Upper lobe of left lung (tissue), 6 donors: Measurements from ENCODE around the gene TEX22. TPM values are rescaled to one million over a fixed set of nuclear protein-coding genes. Genes with fewer than 3 reads are reported as not detected.

Experiments used
- ATAC-seq, 2 donors: fragments of 200-7000 bp; cut with Tn5 transposase; one replicate each; pipeline ENCODE4 v1.9.1; 2022; ENCODE audit warnings: mild to moderate bottlenecking in 2 of 2, moderate library complexity in 2 of 2; ENCODE audit not compliant: low FRiP score in 2 of 2
- DNase-seq, 2 donors: peaks; one replicate each; pipeline ENCODE4 v3.0.0-alpha.2; 2019 to 2020
- H3K27ac ChIP-seq, 4 donors: fragments of 200-600 bp; sonication (generic); one replicate each; pipeline ENCODE4 v1.5.1; 2016 to 2019
- H3K27me3 ChIP-seq, 4 donors: fragments of 200-600 bp; sonication (generic); one replicate each; pipeline ENCODE4 v1.5.1; 2017 to 2019
- H3K36me3 ChIP-seq, 4 donors: fragments of 200-600 bp; sonication (generic); one replicate each; pipeline ENCODE4 v1.5.1; 2016 to 2019
- H3K4me1 ChIP-seq, 4 donors: fragments of 200-600 bp; sonication (generic); one replicate each; pipeline ENCODE4 v1.5.1; 2018 to 2019
- H3K4me3 ChIP-seq, 4 donors: fragments of 200-600 bp; sonication (generic); one replicate each; pipeline ENCODE4 v1.5.1; 2017 to 2019; ENCODE audit warnings: mild to moderate bottlenecking in 2 of 4, moderate library complexity in 1 of 4
- H3K9me3 ChIP-seq, 4 donors: fragments of 200-600 bp; sonication (generic); one replicate each; pipeline ENCODE4 v1.5.1; 2018 to 2019
- CTCF ChIP-seq, 6 experiments: fragments of 450-650 bp in 4 of 6; fragments of 200-600 bp in 2 of 6; sonication (generic) in 2 of 6; IDR thresholded peaks; one replicate each; pipeline ENCODE4 v1.5.1; 2016 to 2019; ENCODE audit warnings: antibody characterized with exemption in 6 of 6
- EP300 ChIP-seq, 4 donors: sonication (generic); formaldehyde crosslinking; IDR thresholded peaks; one replicate each; pipeline ENCODE4 v1.5.1; 2017; ENCODE audit warnings: antibody characterized with exemption in 4 of 4, control low read depth in 2 of 4
- POLR2A ChIP-seq, 4 donors: fragments of 450-650 bp; IDR thresholded peaks; one replicate each; pipeline ENCODE4 v1.5.1; 2016 to 2017; ENCODE audit warnings: antibody characterized with exemption in 4 of 4, mild to moderate bottlenecking in 2 of 4
- POLR2AphosphoS5 ChIP-seq, 2 donors: sonication (generic); formaldehyde crosslinking; IDR thresholded peaks; one replicate each; pipeline ENCODE4 v1.5.1; 2017; ENCODE audit warnings: antibody characterized with exemption in 2 of 2
- WGBS, 2 donors: methylation state at CpG; one replicate each; pipeline ENCODE4 v1.1.5; 2017 to 2018; 5-methylcytosine and 5-hydroxymethylcytosine counted together
- total RNA-seq, 6 donors: library from RNA; depleted of rRNA in 4 of 6; stranded (reverse); fragments of >200 nt in 4 of 6; gene quantifications; one replicate each; pipeline versions ENCODE4 v1.1.0 to v1.2.1, GENCODE V29; 2016 to 2021
- donor health status: DM: no; HTN: no; CAD: no; lungs with moderate emphysema.
- donor health status: DM: no; HTN: yes; CAD: no; lungs with severe emphysema.

TEX22 gene
- 1 to 10 TPM in 3 of 6 donors, not detected in 3; 1.2 to 2.1 (median 1.9) TPM for total RNA-seq

GRCh38 chr14:105398044-105398725 lies at the start of gene TEX22:
TEX22 (plus strand) TSS chr14:105398538; CDS start chr14:105399341, 803 bp downstream.
- H3K27ac ChIP-seq: peak within 1 kb of the TSS; percentile 85 to 93 (median 92)
- H3K4me1 ChIP-seq: peaks cover 16 to 22% (median 17%) of the 10 kb centered on the region in 4 donors
- 0 to 1% methylated on average over 17 to 49 of the region's 77 CpGs for WGBS, 2 donors
- ATAC-seq (peak; percentile 89 to 97), DNase-seq (peak; percentile 86 to 99)
- no peaks in the 10 kb centered on the region for H3K27me3 ChIP-seq
- peaks cover 0 to 19% (median 2%) of the 10 kb centered on the region in 4 donors for H3K36me3 ChIP-seq
- peak within 1 kb of the TSS; percentile 89 to 95 (median 94) for H3K4me3 ChIP-seq
- TF ChIP-seq CTCF (IDR thresholded peaks at IDR 0.05): peak in 2 of 6 experiments; percentile 29 to 45
- TF ChIP-seq EP300 (IDR thresholded peaks at IDR 0.05): peak in 1 of 4 donors; percentile 15
- peak; percentile 81 to 83 for TF ChIP-seq POLR2AphosphoS5 (IDR thresholded peaks at IDR 0.05)
- TF ChIP-seq POLR2A (IDR thresholded peaks at IDR 0.05): peak in 3 of 4 donors; percentile 64 to 83 (median 74)
- H3K9me3 ChIP-seq: no peaks in the 10 kb centered on the region

- Histone ChIP-seq H3K4me1 (peaks cover 3 to 7% (median 5%) of the 10 kb centered on the region in 4 donors), H3K9me3 (no peaks in the 10 kb centered on the region), H3K36me3 (peaks cover 0 to 10% (median 5%) of the 10 kb centered on the region in 4 donors), H3K4me3 (no peak overlapping the region), H3K27me3 (no peaks in the 10 kb centered on the region), H3K27ac (no peak overlapping the region)
- DNase-seq: peak in 1 of 2 donors; percentile 67
- TF ChIP-seq POLR2AphosphoS5 (IDR thresholded peaks at IDR 0.05) (no peak), CTCF (IDR thresholded peaks at IDR 0.05) (no peak), POLR2A (IDR thresholded peaks at IDR 0.05) (no peak), EP300 (IDR thresholded peaks at IDR 0.05) (no peak)
- WGBS, 2 donors: 95 to 98% methylated on average over 7 to 16 of the region's 19 CpGs
- peak; percentile 9 to 11 for ATAC-seq
Observed at GRCh38 chr14:105348945-105349699, 49.2 kb upstream of the TEX22 start.

- WGBS, 2 donors: 91 to 96% methylated on average over 7 to 11 of the region's 11 CpGs
- Histone ChIP-seq H3K36me3 (peaks cover 1 to 17% (median 9%) of the 10 kb centered on the region in 4 donors), H3K4me3 (no peak overlapping the region), H3K4me1 (peaks cover 3 to 7% (median 5%) of the 10 kb centered on the region in 4 donors), H3K9me3 (no peaks in the 10 kb centered on the region), H3K27ac (no peak overlapping the region), H3K27me3 (no peaks in the 10 kb centered on the region)
- DNase-seq (no peak), ATAC-seq (no peak)
- no peak for TF ChIP-seq CTCF (IDR thresholded peaks at IDR 0.05)
- TF ChIP-seq POLR2A (IDR thresholded peaks at IDR 0.05): no peak
- TF ChIP-seq EP300 (IDR thresholded peaks at IDR 0.05): no peak
- TF ChIP-seq POLR2AphosphoS5 (IDR thresholded peaks at IDR 0.05): no peak
Observed at GRCh38 chr14:105349992-105350391, 48.3 kb upstream of the TEX22 start.

- Histone ChIP-seq H3K9me3 (no peaks in the 10 kb centered on the region), H3K4me3 (no peak overlapping the region), H3K4me1 (peaks cover 3 to 7% (median 5%) of the 10 kb centered on the region in 4 donors), H3K36me3 (peaks cover 2 to 24% (median 16%) of the 10 kb centered on the region in 4 donors), H3K27ac (no peak overlapping the region), H3K27me3 (no peaks in the 10 kb centered on the region)
- WGBS, 2 donors: 94 to 96% methylated on average over 29 to 34 of the region's 37 CpGs
- DNase-seq: peak in 1 of 2 donors; percentile 84
- TF ChIP-seq POLR2A (IDR thresholded peaks at IDR 0.05) (no peak), EP300 (IDR thresholded peaks at IDR 0.05) (no peak), CTCF (IDR thresholded peaks at IDR 0.05) (no peak), POLR2AphosphoS5 (IDR thresholded peaks at IDR 0.05) (no peak)
- ATAC-seq: no peak
Observed at GRCh38 chr14:105350450-105351244, 47.7 kb upstream of the TEX22 start.
